ENCODE data around the gene CDH4. TPM values are rescaled to one million over a fixed set of nuclear protein-coding genes. Genes with fewer than 3 reads are reported as not detected.

CDH4 gene
- total RNA-seq, 1 donor from 2014 or later, result 0.99 TPM

GRCh38 chr20:61597996-61598395, 345.9 kb downstream of the CDH4 start:
- H3K4me1 Mint-ChIP-seq (ENCODE audit: low read depth), result peaks cover 6% of the 10 kb centered on the region
- H3K4me3 Mint-ChIP-seq (ENCODE audit: unreplicated experiment), result no peak overlapping the region
- H3K36me3 Mint-ChIP-seq (ENCODE audit: low read depth), result peaks cover 3% of the 10 kb centered on the region
- H3K9me3 Mint-ChIP-seq (ENCODE audit: low read depth), result peaks cover 15% of the 10 kb centered on the region
- TF ChIP-seq CTCF (IDR thresholded peaks at IDR 0.05), result no peak
- peak; percentile 68 for DNase-seq (ENCODE audit: low spot score)
- H3K27ac Mint-ChIP-seq (ENCODE audit: unreplicated experiment), result no peak overlapping the region
- H3K27me3 Mint-ChIP-seq (ENCODE audit: low read depth), result peaks cover 2% of the 10 kb centered on the region

GRCh38 chr20:61598586-61598985, 346.5 kb downstream of the CDH4 start:
- no peak for TF ChIP-seq CTCF (IDR thresholded peaks at IDR 0.05)
- Mint-ChIP-seq H3K4me1 (ENCODE audit: low read depth) (peaks cover 2% of the 10 kb centered on the region), H3K36me3 (ENCODE audit: low read depth) (peaks cover 3% of the 10 kb centered on the region), H3K27ac (ENCODE audit: unreplicated experiment) (no peak overlapping the region), H3K4me3 (ENCODE audit: unreplicated experiment) (no peak overlapping the region), H3K27me3 (ENCODE audit: low read depth) (peaks cover 2% of the 10 kb centered on the region), H3K9me3 (ENCODE audit: low read depth) (peaks cover 11% of the 10 kb centered on the region)
- DNase-seq (ENCODE audit: low spot score), result peak; percentile 86

- Mint-ChIP-seq H3K9me3 (ENCODE audit: low read depth) (peaks cover 13% of the 10 kb centered on the region), H3K4me1 (ENCODE audit: low read depth) (no peaks in the 10 kb centered on the region), H3K36me3 (ENCODE audit: low read depth) (peaks cover 3% of the 10 kb centered on the region), H3K27ac (ENCODE audit: unreplicated experiment) (no peak overlapping the region), H3K27me3 (ENCODE audit: low read depth) (peaks cover 2% of the 10 kb centered on the region), H3K4me3 (ENCODE audit: unreplicated experiment) (no peak overlapping the region)
- no peak for TF ChIP-seq CTCF (IDR thresholded peaks at IDR 0.05)
- DNase-seq (ENCODE audit: low spot score), result peak; percentile 81
Measured at GRCh38 chr20:61599061-61599531, 347.0 kb downstream of the CDH4 start.

GRCh38 chr20:61599541-61599992, 347.5 kb downstream of the CDH4 start:
- Mint-ChIP-seq H3K9me3 (ENCODE audit: low read depth) (peaks cover 15% of the 10 kb centered on the region), H3K27ac (ENCODE audit: unreplicated experiment) (no peak overlapping the region), H3K27me3 (ENCODE audit: low read depth) (peaks cover 2% of the 10 kb centered on the region), H3K4me1 (ENCODE audit: low read depth) (no peaks in the 10 kb centered on the region), H3K36me3 (ENCODE audit: low read depth) (peaks cover 3% of the 10 kb centered on the region), H3K4me3 (ENCODE audit: unreplicated experiment) (no peak overlapping the region)
- no peak for DNase-seq (ENCODE audit: low spot score)
- no peak for TF ChIP-seq CTCF (IDR thresholded peaks at IDR 0.05)

GRCh38 chr20:61600016-61600415, 348.0 kb downstream of the CDH4 start:
- H3K4me1 Mint-ChIP-seq (ENCODE audit: low read depth), result no peaks in the 10 kb centered on the region
- H3K27me3 Mint-ChIP-seq (ENCODE audit: low read depth), result peaks cover 2% of the 10 kb centered on the region
- TF ChIP-seq CTCF (IDR thresholded peaks at IDR 0.05), result no peak
- no peak overlapping the region for H3K27ac Mint-ChIP-seq (ENCODE audit: unreplicated experiment)
- peaks cover 15% of the 10 kb centered on the region for H3K9me3 Mint-ChIP-seq (ENCODE audit: low read depth)
- peaks cover 3% of the 10 kb centered on the region for H3K36me3 Mint-ChIP-seq (ENCODE audit: low read depth)
- peak; percentile 79 for DNase-seq (ENCODE audit: low spot score)
- H3K4me3 Mint-ChIP-seq (ENCODE audit: unreplicated experiment), result no peak overlapping the region
